ENCODE data around the gene FRA10AC1. TPM values are rescaled to one million over a fixed set of nuclear protein-coding genes. Genes with fewer than 3 reads are reported as not detected.
A peak's percentile ranks its signal among the peaks of the same experiment; 100 is the strongest.

Gene FRA10AC1
- total and polyA plus RNA-seq, 10 of the 15 experiments (the other 5 are each of a cell fraction or from before 2014, with no cell fraction given) = 5.3 to 18.1 (median 9.9) TPM

GRCh38 chr10:93715345-93715744 lies 13.0 kb upstream of the FRA10AC1 start (continued):
- TF ChIP-seq ZBTB11 (CRISPR knock-in tag; IDR thresholded peaks at IDR 0.05) = no peak
- no peak for TF ChIP-seq CEBPZ (IDR thresholded peaks at IDR 0.05; ENCODE audit: low read depth, low read length)
- no peak for TF ChIP-seq HDAC6 (IDR thresholded peaks at IDR 0.05; ENCODE audit: unreplicated experiment)
- TF ChIP-seq HDGF (IDR thresholded peaks at IDR 0.05) = no peak
- TF ChIP-seq MXI1 (IDR thresholded peaks at IDR 0.05; ENCODE audit: low read depth, low read length) = no peak
- no peak for TF ChIP-seq KDM1A (IDR thresholded peaks at IDR 0.05; ENCODE audit: borderline replicate concordance)
- TF ChIP-seq RCOR1 (conservative IDR thresholded peaks at IDR 0.05; ENCODE audit: low read depth, low read length) = no peak
- TF ChIP-seq TARDBP (IDR thresholded peaks at IDR 0.05; ENCODE audit: borderline replicate concordance) = no peak
- TF ChIP-seq IKZF1 (conservative IDR thresholded peaks at IDR 0.05) = peak; percentile 82
- TF ChIP-seq HDAC2 (IDR thresholded peaks at IDR 0.05) = no peak
- no peak for TF ChIP-seq NR2C2 (IDR thresholded peaks at IDR 0.05; ENCODE audit: borderline replicate concordance, control insufficient read depth, insufficient read length, low read depth)
- TF ChIP-seq NFIC (IDR thresholded peaks at IDR 0.05; ENCODE audit: low read depth, low read length) = peak; percentile 71; the same call in 1 of the 2 replicates
- no peak for TF ChIP-seq MTA3 (IDR thresholded peaks at IDR 0.05; ENCODE audit: borderline replicate concordance, low read length)
- no peak for TF ChIP-seq POLR2AphosphoS5 (IDR thresholded peaks at IDR 0.05; ENCODE audit: low read length)
- TF ChIP-seq SUPT20H (IDR thresholded peaks at IDR 0.05; ENCODE audit: borderline replicate concordance, control insufficient read depth, low read depth, low read length) = no peak
- peak; percentile 76 for TF ChIP-seq SKIL (IDR thresholded peaks at IDR 0.05; ENCODE audit: low read depth, poor library complexity, severe bottlenecking)
- TF ChIP-seq ZNF622 (IDR thresholded peaks at IDR 0.05) = no peak
- TF ChIP-seq FOS (IDR thresholded peaks at IDR 0.05; ENCODE audit: borderline replicate concordance, extremely low read depth, insufficient read length) = no peak
- TF ChIP-seq NKRF (conservative IDR thresholded peaks at IDR 0.05) = no peak
- peak; percentile 80 for TF ChIP-seq BCL11A (IDR thresholded peaks at IDR 0.05; ENCODE audit: low read depth, low read length)
- TF ChIP-seq RAD51 (IDR thresholded peaks at IDR 0.05) = peak; percentile 35; the same call in 1 of the 2 replicates
